Cardiac muscle cell (in vitro differentiated cells and primary cell): ENCODE results near the gene KIF4A. TPM values are rescaled to one million over a fixed set of nuclear protein-coding genes. Genes with fewer than 3 reads are reported as not detected.

Experiments
- DNase-seq, 2 donors: peaks; one replicate each; pipeline versions ENCODE4 v3.0.0 to v3.0.0-alpha.2; 2010 to 2017; ENCODE audit warnings: low read depth in 1 of 2, low spot score in 1 of 2
- H3K27ac ChIP-seq: fragments of 200-600 bp; sonication (generic); 2 replicates; pipeline ENCODE4 v1.5.1; 2016
- H3K27me3 ChIP-seq: fragments of 200-600 bp; sonication (generic); 2 replicates; pipeline ENCODE4 v1.6.0; 2016; ENCODE audit warnings: control low read depth
- H3K36me3 ChIP-seq: fragments of 200-600 bp; sonication (generic); 2 replicates; pipeline ENCODE4 v1.5.1; 2016; ENCODE audit warnings: control low read depth
- H3K4me1 ChIP-seq: fragments of 200-600 bp; sonication (generic); 2 replicates; pipeline ENCODE4 v1.8.1; 2017; ENCODE audit warnings: low read depth, mild to moderate bottlenecking, mixed run types
- H3K4me3 ChIP-seq: fragments of 200-600 bp; sonication (generic); 2 replicates; pipeline ENCODE4 v1.5.1; 2016; ENCODE audit warnings: mild to moderate bottlenecking
- H3K9me3 ChIP-seq: fragments of 200-600 bp; sonication (generic); 2 replicates; pipeline ENCODE4 v1.5.1; 2017; ENCODE audit warnings: low read depth, mild to moderate bottlenecking, control low read depth
- CTCF ChIP-seq: IDR thresholded peaks from 2 replicates; pipeline ENCODE4 v1.5.1; 2012; ENCODE audit warnings: low read depth, mild to moderate bottlenecking, low read length
- polyA plus RNA-seq: library from polyadenylated mRNA; unstranded; fragments of >200 nt; fragmentation: Nextera tagmentation; extraction: Ambion mirVana; gene quantifications from 2 replicates; pipeline ENCODE4 v1.2.1, GENCODE V29; 2016
- total RNA-seq: library from RNA; depleted of rRNA; stranded (reverse); fragments of >200 nt; gene quantifications from 2 replicates; pipeline ENCODE4 v1.2.3, GENCODE V29; 2016

The KIF4A gene
- total and polyA plus RNA-seq, 2 experiments from 2014 or later, result 4.7 to 25.1 TPM

GRCh38 chrX:70432936-70433847, 143.3 kb downstream of the KIF4A start:
- Histone ChIP-seq H3K27me3 (no peaks in the 10 kb centered on the region), H3K27ac (no peak overlapping the region), H3K9me3 (no peaks in the 10 kb centered on the region), H3K4me3 (peak overlapping the region; percentile 61), H3K36me3 (no peaks in the 10 kb centered on the region), H3K4me1 (peaks cover 5% of the 10 kb centered on the region)
- TF ChIP-seq CTCF, result no peak
- no peak for DNase-seq

- Histone ChIP-seq H3K27me3 (no peaks in the 10 kb centered on the region), H3K27ac (peak overlapping the region; percentile 60), H3K4me1 (peaks cover 5% of the 10 kb centered on the region), H3K9me3 (no peaks in the 10 kb centered on the region), H3K4me3 (peak overlapping the region; percentile 61), H3K36me3 (no peaks in the 10 kb centered on the region)
- peak; percentile 57 for TF ChIP-seq CTCF
- DNase-seq, result peak; percentile 64 to 77
Observed at GRCh38 chrX:70433848-70434351, 144.0 kb downstream of the KIF4A start.

DNA sequence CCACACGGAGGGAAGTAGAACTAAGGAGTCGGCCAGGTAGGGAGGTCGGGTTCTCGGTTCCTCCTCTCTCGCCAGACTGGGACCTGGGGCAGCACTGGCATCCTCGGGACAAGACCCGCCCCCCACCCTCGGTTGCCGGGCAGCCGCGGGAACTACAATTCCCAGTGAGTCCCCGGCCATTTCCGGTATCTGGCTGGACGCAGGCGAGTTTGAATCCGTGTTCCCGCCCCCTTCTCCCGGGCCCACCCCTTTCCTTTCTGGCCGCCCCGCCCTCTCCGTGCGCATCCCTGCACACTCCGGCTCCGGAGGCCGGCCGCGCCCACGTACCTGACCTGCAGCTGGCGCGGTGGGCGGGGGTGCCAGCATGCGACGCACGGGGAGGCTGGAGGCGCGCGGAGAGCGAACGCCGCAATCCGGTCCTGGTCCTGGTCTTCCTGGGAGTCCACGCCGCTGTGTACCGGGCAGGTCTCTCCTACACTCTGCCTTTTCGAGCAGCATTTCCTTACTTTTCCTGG, 144.5 kb downstream of the KIF4A start:
- peak overlapping the region; percentile 87 for H3K27ac ChIP-seq
- peak; percentile 80 to 90 for DNase-seq
- H3K9me3 ChIP-seq, result no peaks in the 10 kb centered on the region
- peaks cover 5% of the 10 kb centered on the region for H3K4me1 ChIP-seq
- no peaks in the 10 kb centered on the region for H3K27me3 ChIP-seq
- H3K4me3 ChIP-seq, result peak overlapping the region; percentile 61
- TF ChIP-seq CTCF, result no peak
- no peaks in the 10 kb centered on the region for H3K36me3 ChIP-seq

DNA sequence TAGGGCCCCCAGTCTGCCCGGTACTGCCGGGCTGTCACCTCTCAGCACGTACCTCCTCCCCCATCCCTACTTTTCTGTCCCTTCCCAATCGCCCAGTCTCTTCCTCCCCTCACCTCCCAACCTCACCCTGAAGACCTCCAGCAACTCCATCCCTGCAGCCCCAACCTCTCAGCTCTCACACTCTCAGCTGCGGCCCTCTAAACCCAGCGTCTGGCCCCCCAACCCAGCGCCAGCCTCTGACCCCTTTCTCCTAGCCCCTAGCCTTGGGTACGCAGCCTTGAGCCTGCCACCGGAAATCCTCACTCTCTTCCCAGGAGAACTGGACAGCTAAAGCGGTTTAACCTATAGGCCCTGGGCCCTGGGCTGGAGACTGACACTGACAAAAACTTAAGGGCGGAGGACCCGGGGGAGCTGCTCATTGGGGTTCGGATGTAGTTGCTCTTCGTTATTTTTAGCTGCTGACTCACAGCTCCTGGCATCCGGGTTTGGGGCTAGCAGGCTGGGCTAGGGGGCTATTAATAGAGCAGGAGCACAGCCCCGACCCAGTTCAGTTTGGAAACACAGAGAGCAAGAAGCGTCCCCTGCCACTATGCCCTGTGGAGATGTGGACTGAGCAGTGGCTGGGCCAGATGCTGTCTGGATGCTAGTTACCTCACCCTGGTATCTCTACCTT, 145.1 kb downstream of the KIF4A start:
- Histone ChIP-seq H3K4me3 (peak overlapping the region; percentile 61), H3K4me1 (peaks cover 5% of the 10 kb centered on the region), H3K9me3 (no peaks in the 10 kb centered on the region), H3K36me3 (no peaks in the 10 kb centered on the region), H3K27ac (peak overlapping the region; percentile 87), H3K27me3 (no peaks in the 10 kb centered on the region)
- no peak for TF ChIP-seq CTCF
- DNase-seq, result peak; percentile 51 to 58

- TF ChIP-seq CTCF, result peak; percentile 23
- Histone ChIP-seq H3K9me3 (no peaks in the 10 kb centered on the region), H3K27ac (no peak overlapping the region), H3K36me3 (no peaks in the 10 kb centered on the region), H3K27me3 (peaks cover 4% of the 10 kb centered on the region), H3K4me1 (peaks cover 5% of the 10 kb centered on the region), H3K4me3 (no peak overlapping the region)
- DNase-seq, result peak; percentile 27 to 66
Observed at GRCh38 chrX:70436343-70436742, 146.4 kb downstream of the KIF4A start.
